C4-2B (cell line): Measurements from ENCODE around the gene SLCO4C1.

Experiments used
- H3K27ac ChIP-seq: fragments of 450-650 bp; 2 replicates; pipeline ENCODE4 v1.5.1; 2017
- CTCF ChIP-seq: fragments of 450-650 bp; conservative IDR thresholded peaks from 2 replicates; pipeline ENCODE4 v1.5.1; 2017; ENCODE audit warnings: mild to moderate bottlenecking
- ZFX ChIP-seq: fragments of 450-650 bp; IDR thresholded peaks from 2 replicates; pipeline ENCODE4 v1.6.1; 2017

Gene SLCO4C1

GRCh38 chr5:102270036-102270435 is 26.0 kb downstream of the SLCO4C1 start:
- no peak for TF ChIP-seq CTCF
- TF ChIP-seq ZFX, result no peak
- H3K27ac ChIP-seq, result no peak overlapping the region

- H3K27ac ChIP-seq, result no peak overlapping the region
- TF ChIP-seq ZFX (no peak), CTCF (no peak)
Measured at GRCh38 chr5:102262688-102263087, 33.4 kb downstream of the SLCO4C1 start.

- H3K27ac ChIP-seq, result no peak overlapping the region
- TF ChIP-seq ZFX (no peak), CTCF (no peak)
Measured at GRCh38 chr5:102249381-102249780, 46.7 kb downstream of the SLCO4C1 start.

GRCh38 chr5:102243213-102243612 is 52.9 kb downstream of the SLCO4C1 start:
- no peak for TF ChIP-seq ZFX
- no peak for TF ChIP-seq CTCF
- no peak overlapping the region for H3K27ac ChIP-seq

- H3K27ac ChIP-seq, result no peak overlapping the region
- TF ChIP-seq CTCF (no peak), ZFX (no peak)
Measured at GRCh38 chr5:102241809-102242421, 54.2 kb downstream of the SLCO4C1 start.

GRCh38 chr5:102231693-102232619 is 64.1 kb downstream of the SLCO4C1 start:
- TF ChIP-seq CTCF (no peak), ZFX (no peak)
- no peak overlapping the region for H3K27ac ChIP-seq

- TF ChIP-seq ZFX (no peak), CTCF (no peak)
- no peak overlapping the region for H3K27ac ChIP-seq
Measured at GRCh38 chr5:102229685-102230084, 66.4 kb downstream of the SLCO4C1 start.
